ENCODE results near the gene CASQ2.

- TF ChIP-seq YY1 (IDR thresholded peaks at IDR 0.05; ENCODE audit: low read depth), result no peak
- TF ChIP-seq JUND (IDR thresholded peaks at IDR 0.05), result no peak
- no peak for TF ChIP-seq RFX5 (IDR thresholded peaks at IDR 0.05; ENCODE audit: low read length)
- no peak for TF ChIP-seq SMC3 (IDR thresholded peaks at IDR 0.05; ENCODE audit: low read depth, low read length)
- TF ChIP-seq CTCF (IDR thresholded peaks at IDR 0.05), result no peak
- TF ChIP-seq USF1 (IDR thresholded peaks at IDR 0.05; ENCODE audit: borderline replicate concordance, low read depth), result no peak
- TF ChIP-seq POLR2AphosphoS5 (IDR thresholded peaks at IDR 0.05; ENCODE audit: low read depth, low read length), result no peak
- no peak for TF ChIP-seq MAX (IDR thresholded peaks at IDR 0.05; ENCODE audit: low read depth)
- no peak for TF ChIP-seq USF2 (IDR thresholded peaks at IDR 0.05; ENCODE audit: borderline replicate concordance, low read depth, low read length)
- TF ChIP-seq TAF1 (IDR thresholded peaks at IDR 0.05; ENCODE audit: borderline replicate concordance, low read depth, low read length), result no peak
- TF ChIP-seq MEF2A (IDR thresholded peaks at IDR 0.05; ENCODE audit: borderline replicate concordance, low read depth), result no peak
- no peak for TF ChIP-seq EZH2phosphoT487 (IDR thresholded peaks at IDR 0.05; ENCODE audit: borderline replicate concordance, low read depth)
These were observed 28.4 kb upstream of the CASQ2 start for GRCh38 chr1:115796897-115797296.

Measured in SK-N-SH (cell line).